ENCODE results near the gene LRRC36. TPM values are rescaled to one million over a fixed set of nuclear protein-coding genes. Genes with fewer than 3 reads are reported as not detected.

LRRC36 gene
- total and polyA plus RNA-seq, 2 of the 8 experiments (the other 6 are each of a cell fraction or from before 2014, with no cell fraction given) = 0.15 TPM; not detected in 1

GRCh38 chr16:67333315-67333714 is 6.7 kb downstream of the LRRC36 start:
- ChIA-PET POLR2A (ENCODE audit: partially characterized antibody) (no interaction called here), CTCF (ENCODE audit: partially characterized antibody) (interaction anchor here (0.8 to 1.2 kb wide), 2 partner anchors 111 to 161 kb away, joined by 3 read pairs; no protein-coding TSS in a partner anchor)
- Histone ChIP-seq H3K23ac (ENCODE audit: insufficient read length) (no peak overlapping the region), H3K18ac (ENCODE audit: extremely low read depth, low read length) (no peak overlapping the region), H4K20me1 (replicated peaks in 1 of 2; ENCODE audit: control insufficient read depth in 1 of 2, insufficient read depth in 2 of 2, low read length in 2 of 2) (no peaks in the 10 kb centered on the region), H3K27ac (ENCODE audit: low read depth, low read length) (no peak overlapping the region), H4K8ac (ENCODE audit: extremely low read depth, insufficient read depth, low read length) (no peak overlapping the region), H3K14ac (ENCODE audit: insufficient read length) (no peak overlapping the region), H3K4ac (replicated peaks; ENCODE audit: insufficient read length, low read depth, low read length) (no peak overlapping the region), H4K91ac (replicated peaks; ENCODE audit: insufficient read length, low read length) (no peak overlapping the region), H3K4me2 (ENCODE audit: insufficient read depth in 1 of 2, low read depth in 2 of 2, low read length in 2 of 2) (no peak overlapping the region), H2BK12ac (ENCODE audit: low read depth, low read length) (no peak overlapping the region), H3K23me2 (ENCODE audit: low read depth, low read length) (no peaks in the 10 kb centered on the region), H3K4me1 (replicated peaks in 1 of 4; ENCODE audit: control insufficient read depth in 3 of 4, insufficient read depth in 4 of 4, low read length in 3 of 4) (no peaks in the 10 kb centered on the region), H3K56ac (replicated peaks; ENCODE audit: insufficient read length, low read depth, low read length) (no peak overlapping the region), H3K36me3 (ENCODE audit: control insufficient read depth in 2 of 4, insufficient read depth in 4 of 4, low read length in 3 of 4) (no peaks in the 10 kb centered on the region; a peak in 1 of 8 replicates), H2AFZ (ENCODE audit: low read length) (no peak overlapping the region), H3K79me2 (ENCODE audit: control insufficient read depth in 1 of 2, insufficient read depth in 2 of 2, low read length in 2 of 2) (no peaks in the 10 kb centered on the region), H3K9ac (replicated peaks in 1 of 4; ENCODE audit: extremely low read depth in 1 of 4, low read depth in 3 of 4, low read length in 3 of 4) (no peak overlapping the region), H2AK5ac (ENCODE audit: low read depth, low read length) (no peak overlapping the region), H2BK5ac (ENCODE audit: low read depth, low read length) (no peak overlapping the region), H3K79me1 (ENCODE audit: low read depth, low read length) (no peaks in the 10 kb centered on the region), H2BK15ac (ENCODE audit: low read length) (no peak overlapping the region), H3K9me3 (ENCODE audit: insufficient read depth in 2 of 2, low read depth in 1 of 2, low read length in 1 of 2) (peaks cover 0 to 9% of the 10 kb centered on the region in 2 experiments; a peak in 1 of 4 replicates), H2BK20ac (ENCODE audit: low read length) (no peak overlapping the region), H3K27me3 (replicated peaks in 1 of 4; ENCODE audit: control insufficient read depth in 3 of 4, extremely low read depth in 1 of 4, insufficient read depth in 3 of 4, low read length in 3 of 4) (no peaks in the 10 kb centered on the region), H2BK120ac (replicated peaks; ENCODE audit: low read depth, low read length) (no peak overlapping the region), H4K5ac (ENCODE audit: insufficient read length, low read depth, low read length) (no peak overlapping the region), H3K4me3 (ENCODE audit: extremely low read depth in 1 of 4, insufficient read depth in 2 of 4, low read depth in 3 of 4, low read length in 4 of 4) (no peak overlapping the region)
- WGBS, 2 experiments (ENCODE audit: extremely low coverage in 1 of 2, insufficient coverage in 1 of 2, insufficient read length in 1 of 2, insufficient replicate concordance in 2 of 2, low coverage in 1 of 2, low lambda C conversion rate in 2 of 2, missing lambda C conversion rate in 1 of 2) = 72% methylated on average over 2 of the region's 2 CpGs; no CpG with 5 or more reads in 1 of the 2 experiments
- FAIRE-seq = no peak
- DNase-seq (ENCODE audit: low read depth in 1 of 2, low spot score in 2 of 2) = no peak
- TF ChIP-seq SP1 (IDR thresholded peaks at IDR 0.05; ENCODE audit: low read depth, low read length) = no peak
- TF ChIP-seq ASH2L (IDR thresholded peaks at IDR 0.05; ENCODE audit: low read length) = no peak
- no peak for TF ChIP-seq KDM4A (IDR thresholded peaks at IDR 0.05; ENCODE audit: low read depth, low read length, severe bottlenecking)
